GM19397 (cell line): ENCODE data around the gene PSD.

Source experiments
- ATAC-seq: cut with Tn5 transposase; IDR thresholded peaks from one replicate; pipeline ENCODE4 v1.9.1; 2021; ENCODE audit warnings: mild to moderate bottlenecking, moderate library complexity; ENCODE audit not compliant: unreplicated experiment

PSD gene

DNA sequence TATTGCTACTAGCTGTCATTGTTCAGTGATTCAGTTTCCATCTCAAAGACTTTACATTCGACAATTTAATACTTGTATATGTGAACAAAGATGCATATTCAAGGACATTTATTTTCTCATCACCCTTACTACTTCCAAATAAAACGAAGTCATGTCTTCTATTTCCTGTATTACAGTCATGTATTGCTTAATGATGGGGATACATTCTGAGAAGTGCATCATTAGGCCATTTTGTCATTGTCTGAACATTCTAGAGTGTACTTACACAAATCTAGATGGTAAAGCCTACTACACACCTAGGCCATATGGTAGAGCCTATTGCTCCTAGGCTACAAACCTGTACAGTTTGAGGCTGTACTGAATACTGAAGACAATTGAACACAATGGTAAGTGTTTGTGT lies 26.3 kb upstream of the PSD start:
- no peak for ATAC-seq

GRCh38 chr10:102438374-102438773 lies 19.8 kb upstream of the PSD start:
- no peak for ATAC-seq

DNA sequence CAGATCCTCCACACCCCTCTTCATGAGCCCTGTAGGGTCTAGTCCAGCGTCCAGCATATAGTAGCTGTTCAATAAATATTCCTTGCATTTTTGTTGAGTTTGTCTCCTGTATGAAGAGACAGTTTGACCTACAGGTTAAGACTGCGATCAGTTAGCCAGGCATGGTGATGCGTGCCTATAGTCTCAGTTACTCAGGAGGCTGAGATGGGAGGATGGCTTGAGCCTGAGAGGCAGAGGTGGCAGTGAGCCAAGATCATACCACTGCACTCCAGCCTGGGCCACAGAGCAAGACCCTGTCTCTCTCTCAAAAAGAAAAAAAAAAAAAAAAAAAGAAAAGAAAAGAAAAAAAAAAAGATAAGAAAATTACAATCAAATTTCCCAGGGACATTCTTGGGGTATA lies 18.9 kb upstream of the PSD start:
- ATAC-seq: no peak

- ATAC-seq: no peak
Observed at GRCh38 chr10:102436312-102436711, 17.7 kb upstream of the PSD start.

DNA sequence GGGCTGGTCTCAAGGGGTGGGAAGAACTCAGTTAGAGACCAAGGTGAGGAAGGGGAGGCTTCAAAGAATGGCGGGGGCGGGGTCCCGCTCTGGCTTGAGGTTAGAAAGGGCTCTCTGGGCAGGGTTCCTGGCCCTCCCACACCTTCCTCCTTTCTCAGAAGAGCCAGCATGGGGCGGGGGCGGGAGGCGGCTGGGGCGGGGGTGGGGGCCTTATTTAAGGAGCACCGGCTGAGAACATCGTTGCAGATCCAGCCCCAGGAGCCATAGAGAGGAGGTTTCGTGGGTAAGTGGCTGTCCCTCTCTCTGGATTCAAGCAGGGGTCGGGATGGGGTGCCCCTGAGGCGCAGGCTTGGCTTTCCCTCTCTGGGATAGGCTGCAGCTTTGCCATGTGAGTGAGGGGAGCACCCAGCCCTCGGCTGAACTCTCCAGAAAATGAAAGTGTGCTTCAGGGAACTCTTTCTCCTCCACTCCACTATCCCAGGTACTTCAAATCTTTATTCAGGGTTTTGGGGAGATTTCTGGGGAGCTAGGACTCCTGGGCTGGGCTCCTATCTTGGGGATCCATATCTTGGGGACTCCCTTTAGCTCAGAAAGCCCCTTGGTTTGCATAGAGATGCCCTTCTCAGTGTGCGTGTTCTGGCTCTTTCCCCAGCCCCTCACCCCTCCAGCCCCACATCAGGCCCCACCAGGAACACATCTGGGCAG lies 17.1 kb upstream of the PSD start:
- no peak for ATAC-seq

GRCh38 chr10:102435133-102435497 lies 16.5 kb upstream of the PSD start:
- no peak for ATAC-seq

DNA sequence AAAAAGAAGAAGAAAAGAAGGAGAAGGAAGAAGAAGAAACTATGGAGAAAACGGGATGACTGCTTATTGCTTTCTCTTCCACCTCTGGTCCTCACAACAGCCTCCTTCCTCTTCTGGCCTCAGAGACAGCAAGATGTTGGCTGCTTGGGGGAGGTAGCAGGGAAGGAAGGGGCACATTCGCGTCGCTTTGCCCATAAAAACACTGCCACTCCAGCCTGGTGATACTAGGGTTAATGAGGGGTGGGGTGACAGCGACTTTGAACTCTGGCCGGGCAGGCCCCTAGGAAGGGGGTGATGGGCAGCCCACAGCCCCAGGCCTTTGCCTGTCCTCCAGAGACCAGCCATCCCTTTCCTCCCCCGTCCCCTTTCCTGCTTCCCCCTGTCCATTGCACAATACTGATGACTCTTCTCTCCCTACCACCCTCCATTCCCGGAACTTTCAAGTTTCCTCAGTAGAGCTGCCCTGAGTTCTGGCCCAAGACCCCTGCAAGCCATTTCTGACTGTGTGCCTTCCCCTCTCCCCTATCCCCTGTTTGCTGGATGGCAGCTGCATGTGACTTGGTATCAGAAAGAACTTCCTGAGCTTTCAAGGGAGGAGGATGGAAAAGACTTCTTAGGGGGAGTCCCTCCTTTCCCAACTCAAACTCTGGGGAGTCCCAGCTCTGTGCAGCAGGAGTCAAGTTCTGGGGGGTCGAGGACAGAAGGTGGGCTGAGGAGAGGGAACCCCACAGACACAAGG lies 16.0 kb upstream of the PSD start:
- ATAC-seq: no peak

- no peak for ATAC-seq
Observed at GRCh38 chr10:102433619-102434046, 15.0 kb upstream of the PSD start.

GRCh38 chr10:102432162-102432950 lies 13.8 kb upstream of the PSD start, which contains the start of gene CUEDC2:
TSS of gene CUEDC2 (minus strand) at chr10:102432574. CDS start at chr10:102425188, 7,386 bp downstream.
- ATAC-seq: peak; percentile 83

DNA sequence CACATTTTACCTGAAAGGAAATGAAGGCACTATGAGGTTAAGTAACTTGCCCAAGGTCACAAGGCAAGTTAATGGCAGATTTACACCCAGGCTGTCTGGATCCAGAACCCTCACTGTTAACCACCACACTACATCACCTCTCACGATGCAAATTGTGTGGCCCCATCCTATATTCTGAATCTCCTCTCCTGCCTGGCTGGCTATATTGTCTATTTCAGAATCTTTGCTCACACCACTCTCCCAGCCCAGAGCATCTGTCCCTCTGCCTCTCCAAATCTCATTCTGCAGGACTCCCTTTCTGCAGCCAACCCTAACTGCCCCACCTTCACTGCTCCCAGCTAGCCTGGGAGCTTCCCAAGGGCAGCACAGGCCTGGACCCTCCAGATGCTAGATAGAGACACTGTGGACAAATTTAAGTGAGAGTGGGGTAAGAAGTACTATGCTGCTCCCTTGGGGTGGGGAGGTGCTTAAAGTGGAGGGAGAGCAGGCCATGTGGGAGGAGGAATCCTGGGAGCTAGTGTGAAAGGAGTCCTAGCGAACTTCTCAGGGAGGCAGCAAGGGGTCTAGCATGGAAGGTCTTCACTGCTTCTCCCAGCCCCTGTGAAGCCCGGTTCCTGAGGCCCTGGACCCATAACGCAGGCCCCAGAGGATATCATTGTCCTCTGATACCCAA lies 13.0 kb upstream of the PSD start:
- ATAC-seq: no peak

- no peak for ATAC-seq
Observed at GRCh38 chr10:102429468-102429867, 10.9 kb upstream of the PSD start.

GRCh38 chr10:102426803-102427287 lies 8.3 kb upstream of the PSD start:
- ATAC-seq: no peak

- ATAC-seq: no peak
Observed at GRCh38 chr10:102425444-102425843, 6.9 kb upstream of the PSD start.

DNA sequence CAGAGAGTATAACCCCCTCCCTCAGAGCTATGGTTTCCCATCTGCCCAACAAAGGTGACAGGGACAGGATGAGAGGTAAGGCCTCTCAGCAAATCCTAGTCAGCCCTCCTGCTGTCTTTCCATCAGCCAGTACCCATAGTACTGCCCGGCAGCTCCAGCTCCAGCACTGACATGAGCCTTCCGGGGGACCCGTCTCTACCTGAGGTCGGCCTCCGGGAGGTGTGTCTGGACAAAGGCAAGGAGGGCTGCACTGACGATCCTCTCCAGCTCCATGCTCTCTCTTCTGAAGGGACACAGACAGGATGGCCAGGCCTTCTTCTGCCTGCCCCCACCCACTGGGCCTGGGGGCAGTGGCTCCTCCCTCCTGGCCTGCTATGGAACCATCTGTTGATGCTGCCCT lies 6.3 kb upstream of the PSD start:
- no peak for ATAC-seq

- ATAC-seq: no peak
Observed at GRCh38 chr10:102424145-102424544, 5.6 kb upstream of the PSD start.

- no peak for ATAC-seq
Observed at GRCh38 chr10:102423372-102423968, 4.9 kb upstream of the PSD start.

DNA sequence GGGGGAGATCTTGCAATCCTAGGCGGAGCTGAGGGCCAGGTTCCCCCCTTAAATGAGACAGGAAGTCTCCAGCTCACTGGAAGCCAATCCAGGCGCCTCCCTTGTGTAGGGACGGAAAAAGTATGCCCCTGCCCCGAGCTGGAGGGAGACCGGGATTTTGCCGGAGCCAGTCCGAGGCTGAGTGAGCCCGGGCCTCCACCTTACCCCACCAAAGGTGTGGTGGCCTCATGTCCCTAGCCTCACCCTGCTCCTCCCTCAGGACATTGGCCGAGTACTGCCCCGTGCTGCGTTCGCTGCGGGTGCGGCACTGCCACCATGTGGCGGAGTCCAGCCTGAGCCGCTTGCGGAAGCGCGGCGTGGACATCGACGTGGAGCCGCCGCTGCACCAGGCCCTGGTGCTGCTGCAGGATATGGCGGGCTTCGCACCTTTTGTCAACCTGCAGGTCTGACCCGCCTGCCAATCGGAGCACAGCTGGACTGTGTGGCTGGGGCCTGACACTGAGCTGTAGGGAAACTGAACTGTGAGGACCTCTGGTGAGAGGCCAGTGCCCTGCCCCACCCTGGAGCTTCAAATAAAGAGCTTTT lies 4.1 kb upstream of the PSD start:
- ATAC-seq: no peak

- ATAC-seq: peak; percentile 1
Observed at GRCh38 chr10:102421757-102422512, 3.4 kb upstream of the PSD start.

GRCh38 chr10:102421507-102421756 lies 2.8 kb upstream of the PSD start:
- ATAC-seq: peak; percentile 3
